Ovary (tissue), 9 donors: ENCODE measurements around the gene LAYN. TPM values are rescaled to one million over a fixed set of nuclear protein-coding genes. Genes with fewer than 3 reads are reported as not detected.

Source experiments
- DNase-seq, 5 donors: peaks; one replicate each; pipeline ENCODE4 v3.0.0-alpha.2; 2019 to 2020
- H3K27ac ChIP-seq, 2 donors: fragments of 200-600 bp; one replicate each; pipeline versions ENCODE4 v1.5.1 to v1.8.0; 2019 to 2022
- H3K27me3 ChIP-seq: fragments of 200-600 bp; one replicate; pipeline ENCODE4 v1.8.0; 2022
- H3K36me3 ChIP-seq: fragments of 200-600 bp; sonication (generic); one replicate; pipeline ENCODE4 v1.5.1; 2019
- H3K4me1 ChIP-seq: one replicate; pipeline ENCODE4 v1.8.1; 2013; ENCODE audit warnings: mild to moderate bottlenecking, moderate library complexity; ENCODE audit not compliant: insufficient read depth
- H3K4me3 ChIP-seq: fragments of 200-600 bp; sonication (generic); one replicate; pipeline ENCODE4 v1.5.1; 2017
- H3K9me3 ChIP-seq, 2 donors: fragments of 200-600 bp in 1 of 2; sonication (generic) in 1 of 2; one replicate each; pipeline versions ENCODE4 v1.5.1 to v1.8.1; 2013 to 2019; ENCODE audit warnings: mild to moderate bottlenecking in 1 of 2, moderate library complexity in 1 of 2
- EP300 ChIP-seq: sonication (generic); formaldehyde crosslinking; IDR thresholded peaks from one replicate; pipeline ENCODE4 v1.6.1; 2017; ENCODE audit warnings: antibody characterized with exemption
- POLR2A ChIP-seq: fragments of 450-650 bp; IDR thresholded peaks from one replicate; pipeline ENCODE4 v1.6.1; 2017; ENCODE audit warnings: antibody characterized with exemption, mild to moderate bottlenecking, moderate library complexity
- WGBS, 3 donors: extraction: QIAGEN DNeasy Blood & Tissue Kit in 1 of 3; methylation state at CpG; one replicate each; pipeline versions ENCODE4 v1.1.5 to v1.1.7; 2013 to 2017; 5-methylcytosine and 5-hydroxymethylcytosine counted together
- intact Hi-C, 4 donors: fragments of 100-400 bp; cut with DNase I; formaldehyde crosslinking; loops; one replicate each; pipeline versions ENCODE4 v1.11.0 to v1.15.1; 2022 to 2023
- polyA plus RNA-seq, 2 donors: library from polyadenylated mRNA; stranded (reverse); fragments of 200-250 nt in 1 of 2; fragments of 350-450 nt in 1 of 2; fragmentation: Illumina TruSeq in 1 of 2; extraction: RNeasy Lipid Tissue Mini Kit (QIAGEN cat#74804) in 1 of 2; gene quantifications; one replicate each; pipeline ENCODE4 v1.2.3, GENCODE V29; 2013 to 2014
- total RNA-seq, 7 donors: library from RNA; depleted of rRNA in 2 of 7; stranded (reverse); fragments of >200 nt in 2 of 7; fragmentation: NEBNext Ultra II Directional in 3 of 7; extraction: Animal tissue kit (Norgen Biotek cat#: 25700) in 3 of 7; gene quantifications; one replicate each; pipeline versions ENCODE4 v1.1.0 to v1.2.4, GENCODE V29; 2016 to 2023
- TF ChIP-seq, protein P1 (sequence below), 3 donors: fragments of 450-650 bp in 2 of 3; fragments of 200-600 bp in 1 of 3; IDR thresholded peaks; one replicate each; pipeline versions ENCODE4 v1.5.1 to v1.8.0; 2016 to 2022; ENCODE audit warnings: antibody characterized with exemption in 3 of 3, mild to moderate bottlenecking in 1 of 3
- donor health status: DM: no; HTN: no; CAD: no; lungs with moderate emphysema.
- donor health status: DM: no; HTN: no; CAD: no.
- donor health status: Bipolar disorder and iron deficiency.
- donor health status: DM: yes; HTN: yes; CAD: no.
- donor health status: DM: no; HTN: no; CAD: no.
- donor health status: DM: yes; HTN: yes; CAD: no.

The LAYN gene
- total and polyA plus RNA-seq, 9 donors, result 17.8 to 45.7 (median 29.1) TPM

DNA sequence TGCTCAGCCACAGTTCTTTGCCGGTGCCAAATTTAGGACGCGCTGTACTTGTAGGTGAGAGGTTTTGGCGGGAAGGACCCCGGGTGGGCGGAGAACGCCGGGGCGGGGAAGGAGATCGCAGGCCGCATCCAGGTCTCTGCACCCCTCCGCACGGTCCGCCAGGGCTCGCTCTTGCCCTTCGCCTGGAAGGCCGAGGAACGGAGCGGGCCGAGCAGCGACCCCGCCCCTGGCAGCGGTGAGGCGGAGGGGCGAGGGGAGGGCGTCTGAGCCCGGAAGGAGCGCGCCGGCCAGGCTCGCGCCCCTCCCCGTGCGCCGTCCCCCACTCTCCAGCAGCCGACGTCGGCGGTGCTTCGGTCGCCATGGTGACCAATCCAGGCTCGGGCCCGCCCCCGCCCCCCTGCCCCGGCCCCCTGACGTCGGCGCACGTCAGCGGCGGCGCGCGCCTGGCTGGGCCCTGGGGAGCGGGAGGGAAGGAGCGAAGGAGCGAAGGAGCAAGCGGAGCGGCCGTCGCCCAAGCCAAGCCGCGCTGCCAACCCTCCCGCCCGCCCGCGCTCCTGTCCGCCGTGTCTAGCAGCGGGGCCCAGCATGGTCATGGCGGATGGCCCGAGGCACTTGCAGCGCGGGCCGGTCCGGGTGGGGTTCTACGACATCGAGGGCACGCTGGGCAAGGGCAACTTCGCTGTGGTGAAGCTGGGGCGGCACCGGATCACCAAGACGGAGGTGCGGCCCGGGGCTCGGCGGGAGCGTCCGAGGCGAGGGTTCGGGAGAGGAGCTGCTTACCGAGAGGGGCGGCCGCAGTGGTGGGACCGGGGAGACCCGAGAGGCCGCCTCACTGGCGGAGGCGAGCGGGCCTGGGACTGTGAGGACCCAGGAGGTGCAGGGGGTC lies 61.7 kb downstream of the LAYN start, which contains the start of gene SIK2:
Gene SIK2, plus strand, starts transcription at position 471 of the 886 bp plus-strand sequence. Its CDS starts 115 bp downstream, at position 586.
- H3K4me3 ChIP-seq, result peak within 1 kb of the TSS; percentile 66
- DNase-seq, result peak; percentile 97 to 98 (median 97)
- H3K4me1 ChIP-seq, result peaks cover 3% of the 10 kb centered on the region
- TF ChIP-seq EP300 (no peak), POLR2A (peak; percentile 43)
- TF ChIP-seq, protein P1, sequence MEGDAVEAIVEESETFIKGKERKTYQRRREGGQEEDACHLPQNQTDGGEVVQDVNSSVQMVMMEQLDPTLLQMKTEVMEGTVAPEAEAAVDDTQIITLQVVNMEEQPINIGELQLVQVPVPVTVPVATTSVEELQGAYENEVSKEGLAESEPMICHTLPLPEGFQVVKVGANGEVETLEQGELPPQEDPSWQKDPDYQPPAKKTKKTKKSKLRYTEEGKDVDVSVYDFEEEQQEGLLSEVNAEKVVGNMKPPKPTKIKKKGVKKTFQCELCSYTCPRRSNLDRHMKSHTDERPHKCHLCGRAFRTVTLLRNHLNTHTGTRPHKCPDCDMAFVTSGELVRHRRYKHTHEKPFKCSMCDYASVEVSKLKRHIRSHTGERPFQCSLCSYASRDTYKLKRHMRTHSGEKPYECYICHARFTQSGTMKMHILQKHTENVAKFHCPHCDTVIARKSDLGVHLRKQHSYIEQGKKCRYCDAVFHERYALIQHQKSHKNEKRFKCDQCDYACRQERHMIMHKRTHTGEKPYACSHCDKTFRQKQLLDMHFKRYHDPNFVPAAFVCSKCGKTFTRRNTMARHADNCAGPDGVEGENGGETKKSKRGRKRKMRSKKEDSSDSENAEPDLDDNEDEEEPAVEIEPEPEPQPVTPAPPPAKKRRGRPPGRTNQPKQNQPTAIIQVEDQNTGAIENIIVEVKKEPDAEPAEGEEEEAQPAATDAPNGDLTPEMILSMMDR (IDR thresholded peaks at IDR 0.05), result peak; percentile 83 to 98 (median 97)
- intact Hi-C loops, result loop anchor here (2.0 to 10.0 kb wide), 5 partner anchors 133 to 175 kb away; partner anchors contain the start of gene PPP2R1B (in 1 of the 4)
- no peaks in the 10 kb centered on the region for H3K9me3 ChIP-seq
- H3K27ac ChIP-seq, result peak within 1 kb of the TSS; percentile 98 to 100
- H3K27me3 ChIP-seq, result no peaks in the 10 kb centered on the region
- WGBS, 3 donors, result 0 to 1% (median 0%) methylated on average over 57 to 100 of the region's 100 CpGs
- H3K36me3 ChIP-seq, result no peaks in the 10 kb centered on the region

DNA sequence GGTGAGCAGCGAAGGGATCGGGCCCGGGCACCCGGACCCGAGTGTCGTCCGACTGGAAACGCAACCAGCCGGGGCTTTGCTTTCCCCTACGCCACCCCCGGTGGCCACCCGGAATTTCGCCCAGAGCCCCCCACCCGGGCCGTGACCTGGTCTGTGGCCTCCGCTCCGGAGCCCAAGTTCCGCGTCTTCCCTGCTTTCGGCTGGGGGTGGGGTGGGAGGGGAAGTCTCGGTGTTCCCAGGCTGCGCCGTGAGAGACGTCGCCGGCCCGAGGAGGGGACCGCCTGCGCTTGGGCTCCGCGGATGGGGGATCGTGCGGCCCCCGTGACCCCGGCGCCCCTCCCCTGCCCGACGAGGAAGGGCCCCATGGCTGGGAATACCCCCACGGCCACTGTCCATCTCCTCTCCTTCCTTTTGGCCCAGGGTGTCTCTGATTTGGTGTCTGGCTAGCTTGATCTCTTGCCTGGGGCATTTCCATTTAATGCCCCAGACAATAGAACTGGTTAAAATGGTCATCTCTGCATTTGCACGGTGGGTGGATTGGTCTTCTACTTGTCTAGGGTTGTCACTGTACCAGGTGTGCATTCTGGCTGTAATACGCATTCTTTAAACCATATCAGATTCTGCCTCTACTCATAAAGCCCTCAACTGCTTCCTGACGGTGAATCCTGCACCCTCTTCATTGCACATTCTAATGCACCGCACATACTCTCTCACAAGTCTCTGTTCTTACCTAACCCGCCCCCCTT lies 62.5 kb downstream of the LAYN start:
- peak overlapping the region; percentile 66 for H3K4me3 ChIP-seq
- WGBS, 3 donors, result 1 to 2% (median 1%) methylated on average over 26 to 44 of the region's 44 CpGs
- TF ChIP-seq, protein P1 (IDR thresholded peaks at IDR 0.05), result no peak
- TF ChIP-seq EP300, result no peak
- TF ChIP-seq POLR2A, result no peak
- H3K9me3 ChIP-seq, result no peaks in the 10 kb centered on the region
- peak in 2 of 5 donors; percentile 60 to 76 for DNase-seq
- peak overlapping the region; percentile 98 to 100 for H3K27ac ChIP-seq
- no peaks in the 10 kb centered on the region for H3K36me3 ChIP-seq
- intact Hi-C loops, result loop anchor here (2.0 to 10.0 kb wide), 5 partner anchors 132 to 174 kb away; partner anchors contain the start of gene PPP2R1B (in 1 of the 4)
- peaks cover 3% of the 10 kb centered on the region for H3K4me1 ChIP-seq
- H3K27me3 ChIP-seq, result no peaks in the 10 kb centered on the region

DNA sequence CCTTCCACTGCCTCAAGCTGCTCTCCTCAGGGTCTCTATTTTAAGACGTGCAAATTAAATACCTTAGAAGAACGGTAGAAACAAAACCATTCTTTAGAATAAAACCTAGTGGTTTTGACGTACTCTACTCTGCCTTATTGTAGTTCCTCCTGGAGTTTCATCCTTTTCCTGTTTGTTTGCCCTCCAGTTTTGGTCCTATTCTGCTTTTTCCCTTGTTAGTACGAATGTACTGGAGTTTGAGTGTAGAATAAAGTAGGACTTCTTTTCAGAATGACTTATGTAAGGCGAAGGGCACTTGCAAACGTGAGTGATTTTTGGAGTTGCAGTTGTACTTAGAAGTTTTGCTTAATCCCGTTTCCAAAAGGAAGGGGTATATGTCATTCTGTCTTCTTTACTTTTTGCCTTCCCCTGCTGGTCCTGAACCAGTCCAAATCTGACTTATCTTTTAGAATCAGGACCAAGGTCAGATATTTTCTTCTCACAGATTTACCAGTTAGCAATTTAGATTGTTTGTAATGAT lies 63.2 kb downstream of the LAYN start:
- peaks cover 3% of the 10 kb centered on the region for H3K4me1 ChIP-seq
- no peaks in the 10 kb centered on the region for H3K36me3 ChIP-seq
- peak overlapping the region; percentile 66 for H3K4me3 ChIP-seq
- intact Hi-C loops, result loop anchor here (2.0 to 10.0 kb wide), 5 partner anchors 131 to 174 kb away; partner anchors contain the start of gene PPP2R1B (in 1 of the 4)
- no peak for TF ChIP-seq EP300
- TF ChIP-seq, protein P1 (IDR thresholded peaks at IDR 0.05), result no peak
- TF ChIP-seq POLR2A, result no peak
- 4 to 10% (median 6%) methylated on average over 7 of the region's 7 CpGs for WGBS, 3 donors
- no peaks in the 10 kb centered on the region for H3K27me3 ChIP-seq
- no peak for DNase-seq
- H3K27ac ChIP-seq, result peak overlapping the region; percentile 98 to 100
- no peaks in the 10 kb centered on the region for H3K9me3 ChIP-seq
